Endothelial cell of umbilical vein (primary cell): Measurements from ENCODE around the gene BLTP3A. TPM values are rescaled to one million over a fixed set of nuclear protein-coding genes. Genes with fewer than 3 reads are reported as not detected.

ENCODE experiments used
- BruUV-seq: library from RNA; stranded (reverse); fragments of 400-500 nt; replicated peaks from 2 replicates; lab custom pipeline; 2021; lab: Mats Ljungman, UMichigan
- CTCF ChIA-PET: fragments of 300-600, 350-600 bp; sonication (Branson Sonifier 250); formaldehyde crosslinking; loops from one replicate; lab custom pipeline; 2021; ENCODE audit warnings: antibody characterized with exemption, inconsistent platforms; lab: Charles Lee
- POLR2A ChIA-PET: fragments of 300-600, 350-600 bp; sonication (Branson Sonifier 250); formaldehyde crosslinking; loops from one replicate; lab custom pipeline; 2021; ENCODE audit warnings: antibody characterized with exemption, inconsistent platforms; lab: Charles Lee
- DNase-seq: peaks from one replicate; pipeline ENCODE4 v3.0.0-alpha.2; 2011; ENCODE audit warnings: low read depth, low spot score
- FAIRE-seq: peaks from 2 replicates; lab custom pipeline; 2011; peaks lifted over from hg19 to GRCh38; lab: Jason Lieb, UNC
- H2AFZ ChIP-seq: 2 replicates; pipeline ENCODE4 v1.6.0; 2012; ENCODE audit warnings: low read depth, low read length, control low read depth, inconsistent platforms
- H3K27ac ChIP-seq: 2 replicates; pipeline ENCODE4 v1.5.1; 2011; ENCODE audit warnings: low read depth, mild to moderate bottlenecking, control low read depth, low read length, moderate library complexity; ENCODE audit not compliant: insufficient read depth
- H3K27me3 ChIP-seq, 2 experiments: 2 replicates each; pipeline versions ENCODE4 v1.6.0 to v1.6.1; 2011; ENCODE audit warnings: low read length in 2 of 2, mixed read lengths in 1 of 2; ENCODE audit not compliant: control insufficient read depth in 2 of 2, insufficient read depth in 2 of 2
- H3K36me3 ChIP-seq, 2 experiments: 2 replicates in 1 of 2; 3 replicates in 1 of 2; pipeline ENCODE4 v1.5.1; 2011; ENCODE audit warnings: low read length in 2 of 2, mild to moderate bottlenecking in 1 of 2, moderate library complexity in 1 of 2; ENCODE audit not compliant: control insufficient read depth in 2 of 2, insufficient read depth in 2 of 2; ENCODE audit errors: extremely low read depth in 1 of 2
- H3K4me1 ChIP-seq: 3 replicates; pipeline ENCODE4 v1.5.1; 2011; ENCODE audit warnings: mild to moderate bottlenecking, low read length; ENCODE audit not compliant: control insufficient read depth, insufficient read depth; ENCODE audit errors: extremely low read depth
- H3K4me2 ChIP-seq: 2 replicates; pipeline ENCODE4 v1.6.1; 2011; ENCODE audit warnings: low read length, control low read depth, mixed read lengths; ENCODE audit not compliant: insufficient read depth
- H3K4me3 ChIP-seq, 3 experiments: fragments of 200-600 bp in 1 of 3; sonication (generic), shearing (Covaris generic) in 1 of 3; replicated peaks in 1 of 3; 2 replicates each; pipeline ENCODE4 v1.5.1; 2011 to 2016; ENCODE audit warnings: control low read depth in 3 of 3, low read length in 3 of 3, mild to moderate bottlenecking in 2 of 3, inconsistent platforms in 1 of 3, low read depth in 1 of 3, moderate library complexity in 1 of 3; ENCODE audit not compliant: insufficient read depth in 1 of 3
- H3K79me2 ChIP-seq: 2 replicates; pipeline ENCODE4 v1.6.0; 2012; ENCODE audit warnings: low read length, inconsistent platforms; ENCODE audit not compliant: control insufficient read depth, insufficient read depth
- H3K9ac ChIP-seq: replicated peaks from 2 replicates; pipeline ENCODE3; 2011; ENCODE audit warnings: low read length, control low read depth; ENCODE audit not compliant: insufficient read depth; ENCODE audit errors: extremely low read depth
- H3K9me1 ChIP-seq: replicated peaks from 3 replicates; pipeline ENCODE4 v1.6.0; 2011; ENCODE audit warnings: mild to moderate bottlenecking, low read length; ENCODE audit not compliant: control insufficient read depth, insufficient read depth; ENCODE audit errors: extremely low read depth
- H3K9me3 ChIP-seq: replicated peaks from 2 replicates; pipeline ENCODE4 v1.5.1; 2012; ENCODE audit warnings: low read length, inconsistent platforms; ENCODE audit not compliant: control insufficient read depth, insufficient read depth
- H4K20me1 ChIP-seq: replicated peaks from 2 replicates; pipeline ENCODE3; 2011; ENCODE audit warnings: mild to moderate bottlenecking, low read length; ENCODE audit not compliant: control insufficient read depth, insufficient read depth; ENCODE audit errors: extremely low read depth
- EZH2 ChIP-seq: IDR thresholded peaks from 2 replicates; pipeline ENCODE4 v1.6.1; 2012; ENCODE audit warnings: borderline replicate concordance, low read depth, mild to moderate bottlenecking, moderate library complexity, low read length, inconsistent platforms; ENCODE audit not compliant: severe bottlenecking
- FOS ChIP-seq: IDR thresholded peaks from 2 replicates; pipeline ENCODE4 v1.6.1; 2011; ENCODE audit warnings: mild to moderate bottlenecking, low read length, moderate library complexity, borderline replicate concordance; ENCODE audit not compliant: insufficient read depth
- GATA2 ChIP-seq: IDR thresholded peaks from 2 replicates; pipeline ENCODE4 v1.7.0; 2011; ENCODE audit warnings: low read depth, mild to moderate bottlenecking, moderate library complexity, mixed read lengths, low read length; ENCODE audit not compliant: insufficient read length, insufficient read depth
- JUN ChIP-seq: IDR thresholded peaks from 2 replicates; pipeline ENCODE4 v1.6.1; 2011; ENCODE audit warnings: borderline replicate concordance, low read depth; ENCODE audit not compliant: insufficient read length, insufficient read depth
- MYC ChIP-seq: IDR thresholded peaks from one replicate; pipeline ENCODE4 v1.6.1; 2011; ENCODE audit warnings: mild to moderate bottlenecking, low read depth, low read length
- POLR2AphosphoS5 ChIP-seq: IDR thresholded peaks from 2 replicates; pipeline ENCODE4 v1.6.1; 2012; ENCODE audit warnings: low read depth, mild to moderate bottlenecking, control low read depth, low read length, moderate library complexity; ENCODE audit not compliant: insufficient read depth
- dilution Hi-C: fragments of 300-500 bp; cut with MboI; formaldehyde crosslinking; loops from one replicate; pipeline ENCODE4 v1.15.0; 2019; ENCODE audit warnings: low sequenced_read_pairs; ENCODE audit not compliant: extremely low pct_ligation_motif_present
- intact Hi-C: fragments of 100-400 bp; cut with micrococcal nuclease; formaldehyde crosslinking; loops from one replicate; pipeline ENCODE4 v1.10.0; 2022
- polyA plus RNA-seq, 4 experiments: library from polyadenylated mRNA; depleted of rRNA in 3 of 4; stranded (reverse) in 3 of 4; unstranded in 1 of 4; fragments of >200 nt; gene quantifications; 2 replicates each; pipeline versions ENCODE4 v1.2.1 to v1.2.3, GENCODE V29; 2011 to 2012; ENCODE audit warnings: missing spikeins in 1 of 4
- total RNA-seq: library from RNA; stranded (reverse); gene quantifications from 2 replicates; pipeline ENCODE4 v1.2.3, GENCODE V29; 2021
- TF ChIP-seq, protein P1 (sequence below): IDR thresholded peaks from 2 replicates; pipeline ENCODE4 v1.6.1; 2011; ENCODE audit not compliant: insufficient read depth, insufficient read length

BLTP3A gene
- total and polyA plus RNA-seq, 2 donors (not counting 3 experiments of a cell fraction or from before 2014, with no cell fraction given) = 4.6 to 9.3 TPM

DNA sequence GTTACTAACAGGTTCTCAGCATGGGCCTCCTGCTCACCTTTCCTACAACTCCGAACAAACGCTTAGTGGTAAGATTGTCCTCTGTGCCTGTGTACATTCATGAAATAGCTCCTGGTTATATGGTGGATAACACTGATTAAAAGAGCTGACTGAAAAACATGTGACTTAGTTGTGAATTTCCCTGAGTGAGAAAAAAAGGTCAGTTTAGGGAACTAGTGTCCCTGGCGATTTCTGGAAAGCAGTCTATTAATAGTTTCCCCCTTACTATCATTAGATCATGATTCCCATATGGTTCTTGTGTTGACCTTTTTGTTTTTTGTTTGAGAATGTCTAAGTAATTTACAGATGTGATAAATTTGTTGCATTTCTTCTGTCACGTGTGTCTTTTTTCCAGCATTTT, 18.9 kb upstream of the BLTP3A start:
- Histone ChIP-seq H3K27me3 (no peaks in the 10 kb centered on the region), H3K9me1 (no peaks in the 10 kb centered on the region), H3K4me3 (no peak overlapping the region), H4K20me1 (no peaks in the 10 kb centered on the region), H3K4me2 (no peak overlapping the region), H3K36me3 (peaks cover 3 to 20% of the 10 kb centered on the region in 2 experiments), H3K27ac (no peak overlapping the region), H3K4me1 (no peaks in the 10 kb centered on the region), H3K9ac (no peak overlapping the region), H2AFZ (no peak overlapping the region), H3K79me2 (peaks cover 3% of the 10 kb centered on the region), H3K9me3 (no peaks in the 10 kb centered on the region)
- DNase-seq (no peak), FAIRE-seq (no peak)
- intact Hi-C loops (no loop called here), dilution Hi-C loops (no loop called here)
- no peak for TF ChIP-seq MYC
- no peak for TF ChIP-seq FOS
- no peak for TF ChIP-seq JUN
- TF ChIP-seq POLR2AphosphoS5 = no peak
- TF ChIP-seq EZH2 = no peak
- TF ChIP-seq, protein P1, sequence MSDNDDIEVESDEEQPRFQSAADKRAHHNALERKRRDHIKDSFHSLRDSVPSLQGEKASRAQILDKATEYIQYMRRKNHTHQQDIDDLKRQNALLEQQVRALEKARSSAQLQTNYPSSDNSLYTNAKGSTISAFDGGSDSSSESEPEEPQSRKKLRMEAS = no peak
- BruUV-seq = no TSS peak
- POLR2A ChIA-PET = no interaction called here
- CTCF ChIA-PET = no interaction called here

DNA sequence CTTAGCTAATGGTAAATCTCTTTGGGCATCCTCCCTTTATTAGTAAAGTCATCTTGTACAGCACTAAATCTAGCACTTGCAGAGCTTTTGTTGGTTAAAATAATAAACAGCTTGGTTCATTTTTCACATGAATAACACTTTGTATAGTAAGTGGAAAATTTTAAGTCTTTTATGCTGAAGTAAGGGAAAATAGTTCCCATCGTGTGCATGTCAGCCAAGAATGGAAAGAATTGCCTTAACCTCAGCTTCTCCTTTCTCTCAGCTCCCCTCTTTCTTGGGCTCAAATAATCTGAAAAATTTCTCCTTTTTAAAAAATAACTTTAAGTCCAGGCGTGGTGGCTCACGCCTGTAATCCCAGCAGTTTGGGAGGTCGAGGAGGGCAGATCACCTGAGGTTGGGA, 18.0 kb upstream of the BLTP3A start:
- FAIRE-seq = no peak
- ChIA-PET POLR2A (no interaction called here), CTCF (interaction anchor here (1.0 kb wide), 1 partner anchor 18 kb away, joined by 4 read pairs; the partner anchor contains the start of gene BLTP3A)
- Histone ChIP-seq H3K27ac (no peak overlapping the region), H2AFZ (no peak overlapping the region), H3K27me3 (no peaks in the 10 kb centered on the region), H3K79me2 (peaks cover 3% of the 10 kb centered on the region), H3K4me3 (no peak overlapping the region), H3K9me3 (no peaks in the 10 kb centered on the region), H3K9me1 (no peaks in the 10 kb centered on the region), H4K20me1 (no peaks in the 10 kb centered on the region), H3K4me2 (no peak overlapping the region), H3K36me3 (peaks cover 0 to 17% of the 10 kb centered on the region in 2 experiments), H3K4me1 (no peaks in the 10 kb centered on the region), H3K9ac (no peak overlapping the region)
- no peak for DNase-seq
- dilution Hi-C loops (no loop called here), intact Hi-C loops (no loop called here)
- no TSS peak for BruUV-seq
- TF ChIP-seq POLR2AphosphoS5 (no peak), FOS (no peak), GATA2 (no peak), JUN (no peak)
- TF ChIP-seq, protein P1 = no peak
